ENCODE results near the gene RND1. TPM values are rescaled to one million over a fixed set of nuclear protein-coding genes. Genes with fewer than 3 reads are reported as not detected.

Gene RND1
- total RNA-seq, 2 donors from 2014 or later = 2.5 to 3.4 TPM

DNA sequence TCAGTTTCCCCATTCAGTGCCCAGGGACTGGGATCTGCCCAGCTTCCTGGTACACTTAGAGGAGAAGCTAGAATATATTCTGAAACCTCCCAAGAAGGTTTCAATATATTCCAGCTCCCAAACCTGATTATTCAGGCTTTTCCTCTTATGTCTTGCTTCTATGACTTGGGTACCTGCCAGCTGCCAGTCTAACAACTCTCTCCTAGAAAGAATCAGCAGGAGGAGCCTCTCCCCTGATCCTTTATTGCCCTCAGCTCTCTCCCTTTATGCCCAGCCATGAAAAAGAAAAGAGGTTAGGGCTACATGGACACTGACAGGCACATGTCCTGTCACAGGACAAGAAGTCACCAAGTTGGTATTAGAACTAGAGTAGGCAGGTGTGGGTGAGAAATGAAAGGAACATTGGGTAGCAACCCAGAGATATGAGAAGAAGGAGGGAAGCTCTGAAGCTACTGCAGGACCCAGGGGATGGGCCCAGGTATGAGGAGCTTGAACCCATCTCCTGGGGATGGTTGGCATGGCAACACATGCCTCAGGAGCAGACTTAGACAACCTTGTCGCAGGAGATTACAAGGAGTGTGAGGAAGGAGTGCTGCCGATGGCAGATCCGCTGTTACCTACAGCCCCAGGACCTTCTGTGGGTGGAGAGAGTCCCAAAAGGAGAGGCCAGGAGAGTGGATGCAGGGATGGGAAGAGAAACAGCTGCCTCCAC, 49.4 kb downstream of the RND1 start:
- H3K27ac ChIP-seq = peak overlapping the region; percentile 89
- no peaks in the 10 kb centered on the region for H3K9me3 ChIP-seq
- TF ChIP-seq, protein P1, sequence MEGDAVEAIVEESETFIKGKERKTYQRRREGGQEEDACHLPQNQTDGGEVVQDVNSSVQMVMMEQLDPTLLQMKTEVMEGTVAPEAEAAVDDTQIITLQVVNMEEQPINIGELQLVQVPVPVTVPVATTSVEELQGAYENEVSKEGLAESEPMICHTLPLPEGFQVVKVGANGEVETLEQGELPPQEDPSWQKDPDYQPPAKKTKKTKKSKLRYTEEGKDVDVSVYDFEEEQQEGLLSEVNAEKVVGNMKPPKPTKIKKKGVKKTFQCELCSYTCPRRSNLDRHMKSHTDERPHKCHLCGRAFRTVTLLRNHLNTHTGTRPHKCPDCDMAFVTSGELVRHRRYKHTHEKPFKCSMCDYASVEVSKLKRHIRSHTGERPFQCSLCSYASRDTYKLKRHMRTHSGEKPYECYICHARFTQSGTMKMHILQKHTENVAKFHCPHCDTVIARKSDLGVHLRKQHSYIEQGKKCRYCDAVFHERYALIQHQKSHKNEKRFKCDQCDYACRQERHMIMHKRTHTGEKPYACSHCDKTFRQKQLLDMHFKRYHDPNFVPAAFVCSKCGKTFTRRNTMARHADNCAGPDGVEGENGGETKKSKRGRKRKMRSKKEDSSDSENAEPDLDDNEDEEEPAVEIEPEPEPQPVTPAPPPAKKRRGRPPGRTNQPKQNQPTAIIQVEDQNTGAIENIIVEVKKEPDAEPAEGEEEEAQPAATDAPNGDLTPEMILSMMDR (IDR thresholded peaks at IDR 0.05) = no peak
- H3K27me3 ChIP-seq = no peaks in the 10 kb centered on the region
- peak overlapping the region; percentile 60 for H3K4me3 ChIP-seq
- peaks cover 8% of the 10 kb centered on the region for H3K4me1 ChIP-seq
- intact Hi-C loops (cut with DNase I) = no loop called here
- DNase-seq = peak; percentile 70
- no peaks in the 10 kb centered on the region for H3K36me3 ChIP-seq
- peak overlapping the region; percentile 92 to 94 for H3K9ac ChIP-seq (ENCODE audit: low read depth in 2 of 2, low read length in 2 of 2)

- Histone ChIP-seq H3K9me3 (no peaks in the 10 kb centered on the region), H3K27me3 (no peaks in the 10 kb centered on the region), H3K27ac (peak overlapping the region; percentile 89), H3K4me3 (peak overlapping the region; percentile 60), H3K9ac (ENCODE audit: low read depth in 2 of 2, low read length in 2 of 2) (peak overlapping the region; percentile 92 to 94), H3K4me1 (peaks cover 8% of the 10 kb centered on the region), H3K36me3 (no peaks in the 10 kb centered on the region)
- TF ChIP-seq, protein P1 (IDR thresholded peaks at IDR 0.05) = no peak
- peak; percentile 92 for DNase-seq
- intact Hi-C loops (cut with DNase I) = no loop called here
Observed at GRCh38 chr12:48815126-48816110, 50.3 kb downstream of the RND1 start.

DNA sequence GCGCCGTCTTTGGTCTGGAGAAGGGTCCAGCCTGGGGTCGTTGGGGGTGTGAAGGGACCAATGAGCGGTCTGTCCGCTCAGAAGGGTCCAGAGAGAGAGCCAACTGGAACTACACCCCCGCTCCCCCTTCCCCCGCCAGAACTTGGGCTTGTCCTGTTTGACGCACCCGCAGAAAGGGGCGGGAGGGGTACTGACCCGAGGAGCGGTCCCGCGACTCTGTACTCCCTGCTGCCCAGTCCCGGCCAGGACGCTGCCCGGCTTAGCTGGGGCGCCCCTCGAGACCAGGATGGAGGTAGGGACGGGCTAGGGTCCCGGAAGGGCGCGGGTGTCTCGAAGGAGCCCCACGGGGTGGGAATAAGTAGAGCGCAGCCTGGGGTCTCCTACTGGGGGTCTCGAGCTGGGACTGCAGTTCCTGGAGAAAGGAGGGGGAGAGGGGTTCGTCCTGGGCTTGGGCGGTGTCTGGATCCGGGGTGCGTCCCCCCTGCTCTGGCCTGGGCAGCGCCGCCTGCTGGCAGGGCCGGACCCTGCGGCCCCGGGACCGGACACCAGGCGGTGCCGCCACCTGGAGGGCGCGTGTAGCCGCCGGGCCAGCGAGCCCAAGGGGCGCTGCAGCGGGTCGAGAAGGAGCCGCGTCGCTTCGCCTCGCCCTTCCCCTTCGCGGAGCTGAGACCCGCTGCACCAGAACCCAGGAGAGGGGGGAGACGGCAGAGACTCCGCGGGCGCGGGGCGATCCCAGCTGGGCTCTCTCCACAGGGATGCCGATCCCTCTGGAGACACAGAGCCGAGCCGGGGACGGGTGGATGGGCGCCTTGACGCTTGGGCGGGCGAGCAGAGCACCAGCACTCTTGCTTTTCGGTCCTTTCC, 51.2 kb downstream of the RND1 start:
- intact Hi-C loops (cut with DNase I) = no loop called here
- no peaks in the 10 kb centered on the region for H3K27me3 ChIP-seq
- TF ChIP-seq, protein P1 (IDR thresholded peaks at IDR 0.05) = peak; percentile 99
- no peaks in the 10 kb centered on the region for H3K36me3 ChIP-seq
- peak overlapping the region; percentile 92 to 94 for H3K9ac ChIP-seq (ENCODE audit: low read depth in 2 of 2, low read length in 2 of 2)
- H3K4me3 ChIP-seq = peak overlapping the region; percentile 60
- peak; percentile 92 for DNase-seq
- peak overlapping the region; percentile 89 for H3K27ac ChIP-seq
- peaks cover 8% of the 10 kb centered on the region for H3K4me1 ChIP-seq
- H3K9me3 ChIP-seq = no peaks in the 10 kb centered on the region

DNA sequence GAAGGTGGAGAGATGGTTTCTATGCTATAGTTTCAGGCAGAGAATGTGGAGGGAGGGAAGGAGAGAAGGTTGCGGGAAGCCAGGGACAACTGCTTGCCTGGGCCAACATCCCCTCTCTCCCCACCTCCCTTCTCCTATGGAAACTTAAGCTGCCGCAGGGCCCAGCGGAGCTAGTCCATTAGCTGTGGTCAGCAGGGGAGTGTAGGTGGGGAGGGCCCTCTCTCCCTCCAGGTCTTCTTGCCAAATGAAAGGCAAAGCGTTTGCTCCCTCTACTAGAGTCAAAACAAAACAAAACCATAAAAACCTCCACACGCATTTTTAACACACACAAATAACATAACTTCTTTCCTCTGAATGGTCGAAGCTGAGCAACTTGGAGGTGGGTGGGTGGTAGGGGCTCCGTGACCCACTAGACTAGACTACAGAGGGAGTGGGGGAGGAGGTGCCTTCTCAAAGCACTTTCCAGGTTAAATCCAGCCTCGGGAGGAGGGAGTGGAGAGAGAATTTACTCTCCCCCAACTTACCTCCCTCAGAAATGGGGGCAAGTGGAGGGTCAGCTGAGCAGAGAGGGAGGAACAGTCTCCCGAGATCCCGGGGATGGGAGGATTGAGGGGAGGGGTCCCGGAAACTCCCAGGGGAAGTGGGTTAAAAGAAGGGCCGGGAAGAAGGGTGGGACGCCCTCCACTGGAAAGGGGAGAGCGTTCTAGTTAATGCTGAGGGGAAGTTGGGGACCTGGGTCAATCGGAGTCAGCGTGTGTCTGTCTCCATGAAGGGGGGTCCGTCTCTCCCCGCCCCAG, 52.0 kb downstream of the RND1 start:
- Histone ChIP-seq H3K27ac (peak overlapping the region; percentile 89), H3K9me3 (no peaks in the 10 kb centered on the region), H3K9ac (ENCODE audit: low read depth in 2 of 2, low read length in 2 of 2) (peak overlapping the region; percentile 92 to 94), H3K4me3 (peak overlapping the region; percentile 60), H3K27me3 (no peaks in the 10 kb centered on the region), H3K36me3 (no peaks in the 10 kb centered on the region), H3K4me1 (peaks cover 8% of the 10 kb centered on the region)
- no peak for DNase-seq
- TF ChIP-seq, protein P1 (IDR thresholded peaks at IDR 0.05) = no peak
- intact Hi-C loops (cut with DNase I) = no loop called here
